Stimulated activated CD8-positive, alpha-beta memory T cell treated with anti-CD3 and anti-CD28 coated beads, Interleukin-15, amount 100 ng/mL, for 48 hours (primary cell): ENCODE results near the gene PLCH2.

Source experiments
- DNase-seq, 2 donors: peaks; one replicate each; pipeline ENCODE4 v3.0.0-alpha.2; 2020; ENCODE audit warnings: low read depth in 2 of 2

Gene PLCH2, protein sequence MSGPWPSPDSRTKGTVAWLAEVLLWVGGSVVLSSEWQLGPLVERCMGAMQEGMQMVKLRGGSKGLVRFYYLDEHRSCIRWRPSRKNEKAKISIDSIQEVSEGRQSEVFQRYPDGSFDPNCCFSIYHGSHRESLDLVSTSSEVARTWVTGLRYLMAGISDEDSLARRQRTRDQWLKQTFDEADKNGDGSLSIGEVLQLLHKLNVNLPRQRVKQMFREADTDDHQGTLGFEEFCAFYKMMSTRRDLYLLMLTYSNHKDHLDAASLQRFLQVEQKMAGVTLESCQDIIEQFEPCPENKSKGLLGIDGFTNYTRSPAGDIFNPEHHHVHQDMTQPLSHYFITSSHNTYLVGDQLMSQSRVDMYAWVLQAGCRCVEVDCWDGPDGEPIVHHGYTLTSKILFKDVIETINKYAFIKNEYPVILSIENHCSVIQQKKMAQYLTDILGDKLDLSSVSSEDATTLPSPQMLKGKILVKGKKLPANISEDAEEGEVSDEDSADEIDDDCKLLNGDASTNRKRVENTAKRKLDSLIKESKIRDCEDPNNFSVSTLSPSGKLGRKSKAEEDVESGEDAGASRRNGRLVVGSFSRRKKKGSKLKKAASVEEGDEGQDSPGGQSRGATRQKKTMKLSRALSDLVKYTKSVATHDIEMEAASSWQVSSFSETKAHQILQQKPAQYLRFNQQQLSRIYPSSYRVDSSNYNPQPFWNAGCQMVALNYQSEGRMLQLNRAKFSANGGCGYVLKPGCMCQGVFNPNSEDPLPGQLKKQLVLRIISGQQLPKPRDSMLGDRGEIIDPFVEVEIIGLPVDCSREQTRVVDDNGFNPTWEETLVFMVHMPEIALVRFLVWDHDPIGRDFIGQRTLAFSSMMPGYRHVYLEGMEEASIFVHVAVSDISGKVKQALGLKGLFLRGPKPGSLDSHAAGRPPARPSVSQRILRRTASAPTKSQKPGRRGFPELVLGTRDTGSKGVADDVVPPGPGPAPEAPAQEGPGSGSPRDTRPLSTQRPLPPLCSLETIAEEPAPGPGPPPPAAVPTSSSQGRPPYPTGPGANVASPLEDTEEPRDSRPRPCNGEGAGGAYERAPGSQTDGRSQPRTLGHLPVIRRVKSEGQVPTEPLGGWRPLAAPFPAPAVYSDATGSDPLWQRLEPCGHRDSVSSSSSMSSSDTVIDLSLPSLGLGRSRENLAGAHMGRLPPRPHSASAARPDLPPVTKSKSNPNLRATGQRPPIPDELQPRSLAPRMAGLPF (N-terminal part only)

DNA sequence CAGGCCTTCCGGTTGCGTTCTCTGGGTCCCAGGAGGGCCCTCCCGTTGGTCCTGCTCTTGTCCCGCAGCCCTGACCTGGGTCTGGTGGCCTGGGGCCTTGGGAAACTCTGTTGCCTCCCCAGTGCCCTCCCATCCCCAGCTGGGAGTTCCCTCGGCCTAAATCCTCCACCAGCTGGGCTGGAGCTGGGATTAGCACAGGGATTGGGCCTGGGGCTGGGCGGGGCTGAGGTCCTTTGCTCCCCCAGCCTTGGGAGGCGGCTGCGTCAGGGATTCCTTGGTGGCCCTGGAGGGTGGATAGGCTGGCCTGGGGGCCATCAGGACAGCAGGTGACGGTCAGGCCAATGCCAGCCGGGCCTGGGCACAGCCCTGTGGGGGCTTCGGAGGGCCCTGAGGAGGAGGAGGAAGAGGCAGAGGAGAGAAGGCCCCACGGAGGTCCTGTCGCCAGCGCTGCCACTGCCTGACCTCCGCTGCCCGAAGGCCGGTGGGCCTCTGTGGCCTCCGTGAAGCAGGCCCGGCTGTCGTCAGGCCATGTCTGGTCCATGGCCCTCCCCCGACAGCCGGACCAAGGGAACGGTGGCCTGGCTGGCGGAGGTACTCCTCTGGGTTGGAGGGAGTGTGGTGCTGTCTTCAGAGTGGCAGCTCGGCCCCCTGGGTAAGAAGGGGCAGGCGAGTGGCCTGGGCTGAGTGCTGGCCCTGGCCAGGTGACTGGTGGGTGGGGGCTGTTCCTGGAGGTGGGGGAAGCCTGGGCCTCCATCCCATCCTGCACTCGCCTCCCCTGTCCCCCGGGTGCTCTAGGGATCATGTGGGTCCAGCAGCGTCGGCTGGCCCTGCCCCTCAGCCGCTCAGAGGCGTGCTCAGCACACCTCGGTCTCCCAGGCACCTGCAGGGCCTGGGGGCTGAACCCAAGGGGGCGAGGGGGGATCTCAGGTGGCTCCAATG, at the start of gene PLCH2:
PLCH2 (plus strand) TSS at position 229 of the 939 bp plus-strand sequence; CDS start at position 529, 300 bp downstream.
- DNase-seq, result no peak

DNA sequence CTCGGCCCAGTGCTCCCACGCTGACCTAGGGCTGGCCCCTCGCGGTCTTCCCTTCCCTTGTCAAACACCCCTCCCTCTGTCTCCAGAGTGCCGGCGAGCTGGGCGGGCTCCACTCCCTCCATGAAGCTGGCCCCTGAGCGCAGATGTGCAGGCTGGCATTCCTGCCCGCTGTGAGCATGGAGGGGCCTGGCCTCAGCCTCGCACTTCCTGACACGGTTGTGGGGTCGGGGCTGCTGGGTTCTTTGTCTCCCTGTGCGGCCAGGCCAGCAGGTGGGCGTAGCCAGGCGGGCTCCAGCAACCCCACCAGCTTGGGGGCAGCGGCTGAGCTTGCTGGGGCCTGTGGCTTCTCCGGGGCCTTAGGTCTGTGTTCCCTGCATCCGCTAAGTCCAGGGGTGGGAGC, 49.5 kb upstream of the PLCH2 start:
- no peak for DNase-seq

DNA sequence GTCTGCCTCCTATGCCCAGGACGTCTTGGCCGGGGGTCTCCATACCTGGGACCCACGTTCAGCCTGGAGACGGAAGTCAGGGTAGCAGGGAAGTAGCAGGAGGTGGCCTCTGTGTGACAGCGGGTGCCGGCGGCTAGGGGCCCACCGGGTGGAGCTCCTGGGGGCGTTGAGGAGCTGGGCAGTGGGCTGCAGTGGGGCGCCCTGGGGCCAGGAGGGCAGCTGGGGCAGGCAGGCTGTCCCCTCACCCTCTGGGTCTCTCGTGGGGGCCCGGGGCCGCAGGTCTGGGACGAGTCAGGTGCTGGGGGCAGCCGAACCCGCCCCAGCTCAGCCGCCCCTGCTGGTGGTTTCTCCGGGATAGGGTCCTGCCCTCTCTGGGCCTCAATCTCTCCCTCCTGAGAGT, 49.0 kb upstream of the PLCH2 start:
- DNase-seq, result no peak

DNA sequence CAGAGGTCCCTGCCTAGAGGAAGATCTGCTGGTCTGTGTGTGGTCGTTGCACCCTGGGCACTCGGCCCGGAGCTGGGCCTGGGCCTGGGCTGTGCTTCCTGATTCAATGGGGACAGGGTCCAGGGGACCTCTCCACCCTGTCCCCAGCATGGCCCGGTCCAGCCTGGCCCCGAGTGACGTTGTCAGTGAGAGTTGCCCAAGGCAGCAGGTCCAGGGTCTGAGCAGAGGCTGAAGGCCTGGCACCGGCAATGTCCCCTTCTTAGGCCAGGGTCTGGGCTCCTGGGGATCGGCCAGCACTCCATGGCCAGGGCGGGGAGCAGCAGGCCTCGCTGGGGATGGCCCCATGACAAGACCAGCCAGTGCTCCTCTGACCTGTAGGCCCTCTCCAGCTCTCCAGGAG, 48.1 kb upstream of the PLCH2 start:
- DNase-seq, result no peak

DNA sequence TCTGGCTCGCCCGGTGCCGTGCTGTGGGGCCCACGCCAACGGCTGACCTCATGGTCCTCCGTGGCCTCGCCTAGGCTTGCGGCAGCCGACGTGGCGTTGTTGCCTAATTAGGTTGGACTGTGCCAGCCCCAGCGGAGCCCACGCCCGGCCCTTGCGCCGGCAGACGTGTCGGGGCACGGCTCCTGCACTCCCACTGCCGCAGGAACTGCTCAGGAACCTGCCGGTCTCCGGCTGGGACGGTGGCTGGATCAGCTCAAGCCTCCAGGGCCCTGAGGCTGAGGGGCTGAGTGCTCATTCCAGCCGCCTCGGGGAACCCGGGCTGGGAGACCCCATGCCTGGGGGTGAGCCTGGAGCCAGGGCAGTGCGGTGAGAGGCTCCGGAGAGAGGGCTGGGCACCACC, 47.6 kb upstream of the PLCH2 start:
- no peak for DNase-seq

DNA sequence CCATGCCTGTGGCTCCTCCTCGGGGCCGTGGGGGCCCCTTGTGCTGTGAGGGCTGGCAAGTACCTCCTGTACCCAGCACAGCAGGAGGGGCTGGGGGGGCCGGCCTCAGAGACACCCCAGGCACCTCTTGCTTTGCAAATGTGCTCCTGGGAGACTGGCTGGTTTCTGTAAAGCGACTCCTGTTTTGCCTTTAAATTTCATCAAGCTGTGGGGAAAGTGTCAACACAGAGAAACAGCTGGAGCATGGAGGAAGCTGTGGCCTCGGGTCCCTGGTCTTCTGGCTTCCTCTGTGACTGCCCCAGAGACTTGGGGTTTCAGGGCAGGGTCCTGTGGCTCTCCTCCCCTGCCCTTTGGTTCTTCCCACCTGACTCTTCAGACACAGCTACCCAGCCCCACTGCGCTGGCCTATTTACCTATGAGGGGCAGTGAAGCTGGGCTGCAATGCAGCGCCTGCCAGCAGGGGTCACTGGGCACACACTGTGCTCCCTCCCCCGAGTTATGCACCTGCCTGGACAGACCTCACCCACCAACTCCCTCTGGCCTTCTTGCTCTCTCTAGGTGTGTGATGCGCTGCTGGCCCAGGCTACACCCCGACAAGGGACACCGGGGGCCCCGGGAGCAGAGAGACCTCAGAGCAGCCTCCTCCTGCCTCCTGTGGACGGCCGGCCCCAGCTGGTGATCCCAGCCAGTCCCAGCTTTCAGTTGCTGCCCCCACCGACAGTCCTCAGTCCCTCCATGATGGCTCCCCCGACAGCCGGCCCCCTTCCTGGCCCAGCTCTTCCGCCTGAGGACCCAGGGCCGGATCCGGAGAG, 46.1 kb upstream of the PLCH2 start:
- no peak for DNase-seq

DNA sequence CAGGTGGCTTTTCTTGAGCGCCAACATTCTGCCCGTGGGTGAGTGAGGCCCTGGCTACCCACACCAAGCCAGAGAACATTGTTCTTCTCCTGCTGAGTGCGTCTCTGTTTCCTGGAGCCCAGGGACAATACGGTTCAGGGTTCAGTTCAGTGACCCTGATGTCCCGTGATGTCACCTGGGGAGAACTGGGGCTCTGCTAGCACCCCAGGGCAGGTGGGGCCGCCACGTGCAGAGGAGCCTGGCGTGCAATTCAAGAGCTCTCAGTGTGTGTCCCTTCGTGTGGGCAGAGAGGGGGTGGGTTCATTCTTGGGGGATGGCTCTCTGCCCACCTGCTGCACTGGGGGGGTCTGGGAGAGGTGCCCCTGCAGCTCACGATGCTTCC, 45.5 kb upstream of the PLCH2 start:
- no peak for DNase-seq

DNA sequence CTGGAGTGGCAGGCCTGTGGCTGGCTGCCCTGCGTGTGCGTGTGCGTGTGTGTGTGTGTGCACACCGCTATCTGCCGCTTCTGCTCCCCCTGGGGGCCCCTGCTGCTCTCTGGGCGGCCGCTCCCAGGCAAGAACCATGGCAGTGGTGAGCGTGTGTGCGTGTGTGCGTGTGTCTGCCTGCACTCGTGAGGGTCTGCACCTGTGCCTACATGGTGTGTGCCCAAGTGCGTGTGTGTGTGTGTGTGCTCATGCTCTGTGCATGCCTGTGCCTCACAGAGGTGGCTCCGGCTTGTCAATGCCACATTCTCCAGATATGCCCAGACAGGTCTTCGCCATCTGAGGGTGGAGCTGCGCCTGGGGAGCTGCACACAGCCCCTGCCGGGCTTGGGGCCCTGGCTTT, 45.0 kb upstream of the PLCH2 start:
- DNase-seq, result no peak

DNA sequence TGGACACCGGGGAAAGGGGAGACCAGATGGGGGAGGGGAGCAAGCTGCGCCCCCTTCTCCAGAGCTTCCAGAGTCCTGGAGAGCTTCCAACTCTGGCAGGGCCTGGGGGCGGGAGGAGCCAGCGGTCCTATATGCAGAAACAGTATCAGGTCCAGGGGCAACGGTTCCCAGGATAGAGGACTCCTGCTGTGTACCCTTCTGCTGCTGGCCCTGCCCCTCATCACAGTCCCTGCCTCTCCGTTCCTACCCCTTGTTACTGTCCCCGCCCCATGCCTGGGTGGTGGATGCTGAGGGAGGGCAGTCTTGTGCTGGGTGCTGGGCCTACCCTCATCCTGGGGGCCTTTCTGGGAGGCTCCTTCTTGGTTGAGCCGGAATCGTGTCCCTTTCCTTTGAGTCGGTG, 44.6 kb upstream of the PLCH2 start:
- no peak for DNase-seq

DNA sequence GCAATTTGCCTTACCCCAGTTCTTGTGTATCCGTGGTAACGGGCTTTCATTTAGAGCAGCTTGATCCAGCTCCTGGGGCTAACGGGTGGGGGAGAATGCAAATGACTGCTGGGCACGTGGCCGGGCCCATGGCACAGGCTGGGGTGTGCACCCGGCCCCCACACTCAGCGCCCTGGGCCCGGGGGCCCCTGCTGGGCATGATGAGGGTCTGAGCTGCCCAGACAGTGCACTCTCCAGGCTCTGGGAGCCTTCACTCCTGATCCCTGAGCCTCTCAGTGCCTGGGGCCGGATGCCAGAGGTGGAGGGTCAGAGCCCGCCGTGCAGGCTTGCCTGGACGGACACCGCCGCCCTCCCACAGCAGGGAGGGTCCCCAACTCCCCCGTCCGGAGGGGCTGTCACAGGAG, 43.6 kb upstream of the PLCH2 start:
- DNase-seq, result no peak

DNA sequence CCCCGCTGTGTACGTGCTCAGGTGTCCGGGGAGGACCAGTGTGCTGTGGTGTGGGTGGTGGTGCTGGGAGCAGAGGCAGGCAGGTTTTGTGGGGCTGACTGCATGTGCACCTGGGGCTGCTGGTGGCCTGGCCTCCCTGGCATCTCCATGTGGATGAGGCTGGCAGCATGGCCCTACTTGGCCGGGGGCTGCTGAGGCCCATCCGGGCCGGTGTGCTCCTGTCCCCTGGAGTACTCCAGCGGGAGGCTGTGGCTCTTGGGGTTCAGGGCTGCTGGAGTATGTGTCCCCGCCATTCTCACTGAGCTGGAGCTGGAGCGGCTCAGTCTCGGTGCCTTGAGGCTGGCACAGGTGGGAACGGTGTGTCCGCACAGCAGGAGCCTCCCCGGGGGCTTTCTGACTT, 42.9 kb upstream of the PLCH2 start:
- DNase-seq, result no peak

DNA sequence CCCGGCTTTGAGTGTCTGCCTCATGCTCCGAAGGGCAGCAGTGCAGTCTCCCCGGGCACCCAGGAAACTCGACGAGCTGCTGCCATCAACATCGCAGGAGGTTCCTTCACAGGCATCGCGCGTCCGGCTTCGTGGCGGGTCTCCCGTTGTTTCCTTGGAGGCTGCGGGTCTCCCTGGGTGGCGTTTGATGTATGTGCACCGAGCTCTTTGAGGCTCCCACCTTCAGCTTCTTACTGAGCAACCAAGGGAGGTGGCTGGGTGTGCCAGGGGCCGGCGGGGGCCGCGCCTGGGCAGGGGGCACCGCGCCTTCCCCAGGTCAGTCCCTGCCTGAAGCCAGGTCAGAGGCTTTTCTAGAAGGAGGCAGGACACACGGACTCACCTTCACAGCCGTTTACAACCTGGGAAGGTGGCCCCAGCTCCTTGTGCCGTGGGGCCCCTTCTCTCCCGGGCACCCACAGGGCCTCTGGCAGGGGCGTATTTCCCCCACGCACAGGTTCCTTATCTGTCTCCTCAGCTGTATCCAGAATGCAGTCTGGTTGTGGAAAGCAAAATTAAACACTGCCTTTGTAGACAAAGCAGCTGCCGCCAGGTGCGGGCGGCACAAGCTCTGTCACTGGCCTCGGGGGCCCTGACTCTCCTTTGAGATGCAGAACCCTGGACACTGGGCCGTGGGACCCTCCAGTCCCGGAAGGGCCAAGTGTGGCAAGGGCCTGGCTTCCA, 42.0 kb upstream of the PLCH2 start:
- no peak for DNase-seq

DNA sequence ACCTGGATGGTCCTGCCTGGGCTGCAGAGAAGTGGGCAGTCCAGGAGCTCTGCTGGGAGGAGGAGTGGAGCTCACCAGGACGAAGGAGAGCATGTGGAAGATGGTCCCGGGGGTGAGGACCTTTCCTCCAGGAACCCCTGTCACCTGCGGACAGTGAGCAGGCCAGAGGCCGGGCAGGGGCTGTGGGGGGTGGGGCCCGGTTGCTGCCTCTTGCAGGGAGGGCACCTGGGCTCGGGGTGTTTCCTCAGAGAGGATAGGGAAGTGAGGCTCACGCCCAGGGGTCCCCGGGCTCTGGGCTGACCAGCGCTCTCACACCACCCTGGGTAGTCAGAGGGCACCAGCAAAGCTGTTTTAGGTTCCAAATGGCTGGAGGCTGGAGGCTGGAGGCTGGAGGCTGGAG, 41.0 kb upstream of the PLCH2 start:
- DNase-seq, result no peak

DNA sequence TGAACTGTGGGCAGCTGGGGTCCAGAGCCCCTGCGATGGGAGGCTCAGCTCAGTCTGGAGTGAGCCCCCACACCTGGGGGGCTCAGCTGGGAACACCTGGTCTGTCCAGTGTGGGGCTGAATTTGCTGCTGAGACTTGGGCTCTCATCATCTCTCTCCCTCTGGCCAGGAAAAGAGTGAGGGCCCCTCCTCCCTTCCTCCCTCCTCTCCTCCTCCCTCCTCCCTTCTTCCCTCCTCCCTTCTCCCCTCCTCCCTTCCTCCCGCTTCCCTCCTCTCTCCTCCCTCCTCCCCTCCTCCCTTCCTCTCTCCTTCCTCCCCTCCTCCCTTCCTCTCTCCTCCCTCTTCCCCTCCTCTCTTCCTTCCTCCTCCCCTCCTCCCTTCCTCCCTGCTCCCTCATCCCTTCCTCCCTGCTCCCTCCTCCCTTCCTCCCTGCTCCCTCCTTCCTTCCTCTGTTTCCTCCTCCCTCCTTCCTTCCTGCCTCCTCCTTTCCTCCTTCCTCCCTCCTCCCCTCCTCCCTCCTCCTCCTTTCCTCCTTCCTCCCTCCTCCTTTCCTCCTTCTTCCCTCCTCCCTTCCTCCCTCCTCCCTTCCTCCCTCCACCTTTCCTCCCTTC, 40.2 kb upstream of the PLCH2 start:
- no peak for DNase-seq

DNA sequence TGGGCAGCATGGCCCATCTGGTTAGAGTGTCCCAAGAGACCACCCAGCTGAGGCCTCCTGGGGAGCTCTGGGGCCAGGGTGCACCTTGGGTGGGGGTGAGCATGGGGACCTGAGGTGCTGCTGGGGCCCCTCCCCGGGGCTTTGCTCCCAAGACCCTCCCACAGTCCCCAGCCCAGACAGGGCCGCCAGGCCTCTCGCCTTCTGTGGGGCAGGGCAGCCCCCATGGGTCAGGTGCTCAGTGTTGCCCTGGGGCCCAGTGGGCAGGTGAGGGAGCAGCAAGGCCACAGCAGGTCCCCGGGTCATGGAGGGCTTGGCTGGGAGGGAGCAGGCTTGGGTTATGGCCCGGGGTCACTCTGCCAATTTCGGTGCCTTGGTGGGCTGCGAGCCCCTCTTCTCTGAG, 39.2 kb upstream of the PLCH2 start:
- DNase-seq, result no peak

DNA sequence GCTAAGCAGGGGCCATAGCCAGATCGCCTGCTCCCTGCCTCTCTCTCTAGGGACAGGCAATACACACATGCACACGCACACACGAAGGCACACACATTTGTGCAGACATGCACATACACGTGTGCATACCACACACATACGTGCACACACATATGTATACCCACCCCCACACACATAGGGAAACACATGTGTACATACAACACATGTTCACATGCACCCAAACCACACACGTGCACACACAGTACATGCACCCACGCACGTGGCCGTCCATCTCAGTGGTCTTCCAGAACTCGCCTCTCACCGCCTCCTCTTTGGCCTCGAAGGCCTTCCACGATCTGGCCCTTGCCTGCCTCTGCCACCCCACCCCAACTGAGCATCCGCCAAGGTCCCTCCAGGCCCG, 38.5 kb upstream of the PLCH2 start:
- DNase-seq, result no peak

DNA sequence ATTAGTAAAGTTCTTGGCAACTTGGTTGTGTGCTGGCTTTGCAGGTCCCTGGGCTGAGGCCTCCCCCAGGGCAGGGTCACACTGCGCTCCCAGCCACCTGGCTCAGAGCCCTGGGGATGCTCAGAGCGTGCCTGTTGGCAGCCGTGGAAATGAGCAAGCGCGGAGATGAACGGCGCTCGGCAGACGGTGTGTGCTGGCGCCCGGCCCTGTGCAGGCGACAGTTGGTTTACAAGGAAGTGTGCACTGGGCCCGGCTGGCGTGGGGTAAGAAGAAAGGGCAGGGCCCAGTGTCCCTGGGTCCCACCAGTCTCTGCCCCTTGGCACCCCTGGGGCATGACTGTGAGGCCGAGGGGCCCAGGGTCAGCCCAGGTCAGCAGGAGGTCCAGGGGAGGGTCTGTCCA, 38.1 kb upstream of the PLCH2 start:
- DNase-seq, result no peak

DNA sequence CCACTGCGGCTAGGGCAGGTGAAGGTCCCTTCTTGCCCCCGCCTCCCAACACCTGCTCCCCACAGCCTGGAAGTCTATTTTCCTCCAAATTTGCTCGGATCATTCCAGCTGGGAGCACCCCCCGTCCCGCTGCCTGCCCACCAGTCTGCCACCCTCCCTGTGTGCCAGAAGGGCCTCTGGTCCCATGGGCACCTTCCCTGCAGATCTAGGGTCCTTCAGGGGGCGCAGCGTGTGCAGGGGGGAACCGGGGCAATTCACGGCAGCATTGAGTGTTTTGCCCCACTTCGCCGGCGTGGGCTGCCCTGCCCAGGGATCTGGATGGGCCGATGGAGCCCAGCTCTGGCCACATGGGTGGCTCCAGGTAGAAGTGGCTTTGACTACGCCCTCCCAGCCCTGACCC, 37.4 kb upstream of the PLCH2 start:
- no peak for DNase-seq

DNA sequence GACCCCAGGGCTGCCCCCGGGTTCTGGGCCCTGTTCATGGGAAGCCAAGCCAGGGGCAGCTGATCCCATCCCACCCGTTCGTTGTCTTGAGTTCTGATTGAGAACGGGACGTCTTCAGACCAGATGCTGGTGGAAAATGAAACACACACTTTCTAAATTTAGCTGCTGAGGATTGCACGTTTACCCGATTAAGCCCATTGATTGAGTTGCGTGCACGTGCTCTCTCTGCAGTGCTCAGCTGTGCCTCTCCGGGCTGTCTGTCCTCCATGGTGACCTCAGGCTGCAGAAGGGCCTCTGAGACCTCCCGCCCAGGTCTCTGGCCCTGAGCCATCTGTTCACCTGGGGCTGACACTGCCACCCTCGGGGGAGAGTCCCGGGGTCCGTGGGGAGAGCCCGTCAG, 36.7 kb upstream of the PLCH2 start:
- DNase-seq, result no peak
